Measurements from ENCODE around the gene UGP2.
"Not testable (repeated sequence)": the region's sequence is repeated elsewhere in the genome, so short reads cannot be mapped to it uniquely, and the experiment has no call there.

The UGP2 gene

DNA sequence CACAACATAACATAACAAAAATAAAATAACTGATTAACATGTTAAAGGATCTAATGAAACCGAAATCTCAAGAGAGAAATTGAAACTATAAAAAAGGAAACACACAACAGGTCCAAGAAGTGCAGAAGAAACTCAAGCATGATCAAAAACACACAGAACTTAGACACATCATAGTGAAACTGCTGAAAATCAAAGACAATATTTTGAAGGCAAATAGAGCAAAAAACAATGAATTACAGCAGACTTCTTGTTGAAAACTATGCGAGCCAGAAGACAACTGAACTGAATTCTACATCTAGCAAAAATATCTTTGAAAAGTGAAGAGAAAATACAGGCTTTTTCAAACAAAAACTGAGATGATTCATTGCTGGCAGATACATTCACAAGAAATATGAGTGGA lies 61.3 kb downstream of the UGP2 start:
- no peak overlapping the region for H3K4me3 ChIP-seq (ENCODE audit: low read depth, low read length)
- no peak for DNase-seq (ENCODE audit: low read depth, low spot score)
- in situ Hi-C loops (cut with HindIII; ENCODE audit: low sequenced_read_pairs), result no loop called here
- TF ChIP-seq, protein P1, sequence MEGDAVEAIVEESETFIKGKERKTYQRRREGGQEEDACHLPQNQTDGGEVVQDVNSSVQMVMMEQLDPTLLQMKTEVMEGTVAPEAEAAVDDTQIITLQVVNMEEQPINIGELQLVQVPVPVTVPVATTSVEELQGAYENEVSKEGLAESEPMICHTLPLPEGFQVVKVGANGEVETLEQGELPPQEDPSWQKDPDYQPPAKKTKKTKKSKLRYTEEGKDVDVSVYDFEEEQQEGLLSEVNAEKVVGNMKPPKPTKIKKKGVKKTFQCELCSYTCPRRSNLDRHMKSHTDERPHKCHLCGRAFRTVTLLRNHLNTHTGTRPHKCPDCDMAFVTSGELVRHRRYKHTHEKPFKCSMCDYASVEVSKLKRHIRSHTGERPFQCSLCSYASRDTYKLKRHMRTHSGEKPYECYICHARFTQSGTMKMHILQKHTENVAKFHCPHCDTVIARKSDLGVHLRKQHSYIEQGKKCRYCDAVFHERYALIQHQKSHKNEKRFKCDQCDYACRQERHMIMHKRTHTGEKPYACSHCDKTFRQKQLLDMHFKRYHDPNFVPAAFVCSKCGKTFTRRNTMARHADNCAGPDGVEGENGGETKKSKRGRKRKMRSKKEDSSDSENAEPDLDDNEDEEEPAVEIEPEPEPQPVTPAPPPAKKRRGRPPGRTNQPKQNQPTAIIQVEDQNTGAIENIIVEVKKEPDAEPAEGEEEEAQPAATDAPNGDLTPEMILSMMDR (IDR thresholded peaks at IDR 0.05; ENCODE audit: low read depth, low read length), result no peak

DNA sequence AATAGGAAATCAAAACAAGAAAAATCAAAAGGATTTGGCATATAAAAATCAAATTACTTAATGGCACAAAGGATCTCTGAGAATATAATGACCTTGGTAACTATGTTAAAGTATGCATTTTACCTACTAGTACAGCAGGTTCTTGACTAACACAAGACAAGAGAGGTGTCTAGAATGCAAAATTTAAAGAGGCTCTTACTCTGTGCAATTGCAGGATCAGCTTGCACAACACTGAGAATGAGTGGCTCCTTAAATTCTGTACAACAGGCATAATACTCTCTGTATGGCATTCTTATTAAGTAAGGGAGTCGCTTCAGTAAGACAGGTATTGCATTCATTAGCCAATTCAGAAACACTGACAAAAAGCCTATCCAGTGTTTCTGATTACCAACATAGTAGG lies 72.6 kb downstream of the UGP2 start:
- in situ Hi-C loops (cut with HindIII; ENCODE audit: low sequenced_read_pairs), result no loop called here
- DNase-seq (ENCODE audit: low read depth, low spot score), result no peak
- H3K4me3 ChIP-seq (ENCODE audit: low read depth, low read length), result no peak overlapping the region
- TF ChIP-seq, protein P1 (IDR thresholded peaks at IDR 0.05; ENCODE audit: low read depth, low read length), result no peak

DNA sequence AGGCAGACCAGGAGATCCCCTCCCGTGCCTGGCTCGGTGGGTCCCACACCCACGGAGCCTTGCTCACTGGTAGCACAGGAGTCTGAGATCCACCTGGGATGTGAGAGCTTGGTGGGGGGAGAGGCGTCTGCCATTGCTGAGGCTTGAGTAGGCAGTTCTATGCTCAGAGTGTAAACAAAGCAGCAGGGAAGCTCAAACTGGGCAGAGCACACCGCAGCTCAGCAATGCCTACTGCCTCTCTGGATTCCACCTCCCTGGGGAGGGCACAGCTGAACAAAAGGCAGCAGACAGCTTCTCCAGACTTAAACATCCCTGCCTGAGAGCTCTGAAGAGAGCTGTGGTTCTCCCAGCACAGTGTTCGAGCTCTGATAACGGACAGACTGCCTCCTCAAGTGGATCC lies 85.1 kb downstream of the UGP2 start:
- H3K4me3 ChIP-seq (ENCODE audit: low read depth, low read length), result no peak overlapping the region
- TF ChIP-seq, protein P1 (IDR thresholded peaks at IDR 0.05; ENCODE audit: low read depth, low read length), result no peak
- in situ Hi-C loops (cut with HindIII; ENCODE audit: low sequenced_read_pairs), result no loop called here
- no peak for DNase-seq (ENCODE audit: low read depth, low spot score)

DNA sequence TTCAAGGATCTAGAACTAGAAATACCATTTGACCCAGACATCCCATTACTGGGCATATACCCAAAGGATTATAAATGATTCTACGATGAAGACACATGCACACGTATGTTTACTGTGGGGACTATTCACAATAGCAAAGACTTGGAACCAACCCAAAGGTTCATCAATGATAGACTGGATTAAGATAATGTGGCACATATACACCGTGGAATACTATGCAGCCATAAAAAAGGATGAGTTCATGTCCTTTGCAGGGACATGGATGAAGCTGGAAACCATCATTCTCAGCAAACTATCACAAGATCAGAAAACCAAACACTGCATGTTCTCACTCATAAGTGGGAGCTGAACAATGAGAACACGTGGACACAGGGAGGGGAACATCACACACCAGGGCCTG lies 90.4 kb downstream of the UGP2 start:
- DNase-seq (ENCODE audit: low read depth, low spot score); in situ Hi-C loops (cut with HindIII; ENCODE audit: low sequenced_read_pairs); H3K4me3 ChIP-seq (ENCODE audit: low read depth, low read length): not testable (repeated sequence)
